Measurements from ENCODE around the gene THOC7.

DNA sequence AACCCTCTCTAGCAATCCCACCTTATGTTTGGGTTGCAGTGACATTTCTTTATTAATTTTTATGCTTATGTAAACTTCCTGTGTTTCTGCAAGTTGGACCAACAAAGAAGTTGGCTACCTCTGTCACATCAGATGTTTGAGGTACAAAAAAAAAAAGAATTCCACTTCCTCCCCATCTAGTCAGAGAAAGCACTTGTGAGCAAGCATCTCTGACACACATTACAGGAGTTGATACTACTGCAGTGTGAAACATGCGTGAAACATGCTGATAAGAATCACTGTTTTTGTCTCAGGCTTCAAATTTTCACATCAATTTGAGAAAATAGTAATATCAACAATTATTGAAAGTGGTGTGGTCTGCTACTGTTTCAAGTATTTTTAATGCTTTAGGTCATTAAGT is 47.3 kb upstream of the THOC7 start:
- TF ChIP-seq POLR2AphosphoS5 (IDR thresholded peaks at IDR 0.05; ENCODE audit: insufficient read depth, low read depth, low read length) (no peak), MYC (IDR thresholded peaks at IDR 0.05; ENCODE audit: low read depth, low read length) (no peak), POLR2A (IDR thresholded peaks at IDR 0.05; ENCODE audit: low read depth, low read length) (no peak), JUN (IDR thresholded peaks at IDR 0.05; ENCODE audit: borderline replicate concordance, insufficient read depth, insufficient read length, low read depth) (no peak), EZH2 (IDR thresholded peaks at IDR 0.05; ENCODE audit: borderline replicate concordance, low read depth, low read length, severe bottlenecking) (no peak), GATA2 (IDR thresholded peaks at IDR 0.05; ENCODE audit: insufficient read depth, insufficient read length, low read depth, low read length) (no peak), FOS (IDR thresholded peaks at IDR 0.05; ENCODE audit: borderline replicate concordance, insufficient read depth, low read length) (no peak)
- TF ChIP-seq, protein P1, sequence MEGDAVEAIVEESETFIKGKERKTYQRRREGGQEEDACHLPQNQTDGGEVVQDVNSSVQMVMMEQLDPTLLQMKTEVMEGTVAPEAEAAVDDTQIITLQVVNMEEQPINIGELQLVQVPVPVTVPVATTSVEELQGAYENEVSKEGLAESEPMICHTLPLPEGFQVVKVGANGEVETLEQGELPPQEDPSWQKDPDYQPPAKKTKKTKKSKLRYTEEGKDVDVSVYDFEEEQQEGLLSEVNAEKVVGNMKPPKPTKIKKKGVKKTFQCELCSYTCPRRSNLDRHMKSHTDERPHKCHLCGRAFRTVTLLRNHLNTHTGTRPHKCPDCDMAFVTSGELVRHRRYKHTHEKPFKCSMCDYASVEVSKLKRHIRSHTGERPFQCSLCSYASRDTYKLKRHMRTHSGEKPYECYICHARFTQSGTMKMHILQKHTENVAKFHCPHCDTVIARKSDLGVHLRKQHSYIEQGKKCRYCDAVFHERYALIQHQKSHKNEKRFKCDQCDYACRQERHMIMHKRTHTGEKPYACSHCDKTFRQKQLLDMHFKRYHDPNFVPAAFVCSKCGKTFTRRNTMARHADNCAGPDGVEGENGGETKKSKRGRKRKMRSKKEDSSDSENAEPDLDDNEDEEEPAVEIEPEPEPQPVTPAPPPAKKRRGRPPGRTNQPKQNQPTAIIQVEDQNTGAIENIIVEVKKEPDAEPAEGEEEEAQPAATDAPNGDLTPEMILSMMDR (IDR thresholded peaks at IDR 0.05; ENCODE audit: extremely low read depth in 1 of 2, insufficient read depth in 1 of 2, low read depth in 1 of 2, low read length in 2 of 2): no peak
- TF ChIP-seq, protein P2, sequence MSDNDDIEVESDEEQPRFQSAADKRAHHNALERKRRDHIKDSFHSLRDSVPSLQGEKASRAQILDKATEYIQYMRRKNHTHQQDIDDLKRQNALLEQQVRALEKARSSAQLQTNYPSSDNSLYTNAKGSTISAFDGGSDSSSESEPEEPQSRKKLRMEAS (IDR thresholded peaks at IDR 0.05; ENCODE audit: insufficient read depth, insufficient read length): no peak
